HG02981 (cell line): ENCODE measurements around the gene CD80.

Experiments used
- ATAC-seq: cut with Tn5 transposase; IDR thresholded peaks from one replicate; pipeline ENCODE4 v1.9.1; 2021; ENCODE audit warnings: mild to moderate bottlenecking, moderate library complexity; ENCODE audit not compliant: unreplicated experiment

Gene CD80

GRCh38 chr3:119500265-119500664 lies 59.1 kb downstream of the CD80 start:
- ATAC-seq, result no peak

DNA sequence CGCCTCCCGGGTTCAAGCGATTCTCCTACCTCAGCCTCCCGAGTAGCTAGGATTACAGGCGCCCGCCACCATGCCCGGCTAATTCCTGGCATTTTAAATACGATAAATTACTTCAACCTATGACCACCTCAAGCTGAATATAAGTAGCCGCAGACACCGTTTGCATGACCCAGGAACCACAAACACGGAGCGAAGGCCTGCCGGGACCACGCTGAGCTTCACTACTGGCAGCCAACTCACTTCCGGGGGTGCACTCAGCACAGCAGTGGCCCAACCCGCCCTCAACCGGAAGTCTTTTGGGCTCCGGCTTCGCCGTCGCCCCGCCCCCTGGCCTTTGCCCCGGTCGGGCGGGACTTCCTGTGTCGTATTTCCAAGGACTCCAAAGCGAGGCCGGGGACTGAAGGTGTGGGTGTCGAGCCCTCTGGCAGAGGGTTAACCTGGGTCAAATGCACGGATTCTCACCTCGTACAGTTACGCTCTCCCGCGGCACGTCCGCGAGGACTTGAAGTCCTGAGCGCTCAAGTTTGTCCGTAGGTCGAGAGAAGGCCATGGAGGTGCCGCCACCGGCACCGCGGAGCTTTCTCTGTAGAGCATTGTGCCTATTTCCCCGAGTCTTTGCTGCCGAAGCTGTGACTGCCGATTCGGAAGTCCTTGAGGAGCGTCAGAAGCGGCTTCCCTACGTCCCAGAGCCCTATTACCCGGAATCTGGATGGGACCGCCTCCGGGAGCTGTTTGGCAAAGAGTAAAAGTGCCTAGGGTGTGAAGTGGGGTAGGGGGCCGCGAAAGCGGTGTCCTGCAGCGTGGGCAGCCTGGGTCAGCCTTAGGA lies 61.0 kb downstream of the CD80 start, which contains the start of gene TIMMDC1:
TIMMDC1 (plus strand) TSS at position 362 of the 826 bp plus-strand sequence; CDS start at position 549, 187 bp downstream.
- ATAC-seq, result peak; percentile 99

DNA sequence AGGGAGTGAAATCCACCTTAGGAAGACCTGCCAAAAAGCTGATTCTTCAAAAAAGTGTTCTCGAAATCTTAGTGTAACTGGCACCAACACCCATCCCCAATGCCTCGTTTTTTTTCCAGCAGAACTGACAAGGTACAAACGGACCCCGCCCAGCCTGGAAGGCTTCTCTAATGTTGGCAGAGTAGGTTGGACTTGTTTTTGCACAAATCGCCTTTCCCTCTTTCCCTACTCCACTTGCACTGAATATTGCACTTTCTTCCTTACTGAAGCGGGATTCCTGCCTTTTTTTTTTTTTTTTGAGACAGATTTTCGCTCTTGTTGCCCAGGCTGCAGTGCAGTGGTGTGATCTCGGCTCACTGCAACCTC lies 61.6 kb downstream of the CD80 start:
- ATAC-seq, result no peak

- ATAC-seq, result no peak
These were observed 64.8 kb downstream of the CD80 start for GRCh38 chr3:119494597-119494996.

- no peak for ATAC-seq
These were observed 66.6 kb downstream of the CD80 start for GRCh38 chr3:119492810-119493209.

GRCh38 chr3:119492128-119492527 lies 67.3 kb downstream of the CD80 start:
- no peak for ATAC-seq

DNA sequence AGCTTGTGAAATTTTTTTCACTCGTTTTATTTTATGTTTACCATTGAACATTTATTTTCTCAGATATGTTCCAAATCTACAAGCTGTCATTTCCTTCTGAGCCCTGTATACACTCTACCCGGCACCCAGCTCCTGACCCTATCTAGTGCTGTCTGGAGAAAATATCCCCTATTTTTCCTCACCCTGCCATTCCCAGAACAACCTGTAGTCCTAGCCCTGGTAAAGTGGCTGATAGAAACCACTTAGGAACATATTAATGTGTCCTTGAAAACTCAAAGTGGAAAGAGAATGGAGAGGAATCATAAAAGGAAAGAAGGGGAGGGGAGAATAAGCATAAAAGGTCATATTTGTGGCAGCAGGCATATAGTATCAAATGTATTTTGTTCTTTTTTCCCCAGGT lies 69.3 kb downstream of the CD80 start:
- ATAC-seq, result no peak

- ATAC-seq, result no peak
These were observed 73.9 kb downstream of the CD80 start for GRCh38 chr3:119485563-119485962.

DNA sequence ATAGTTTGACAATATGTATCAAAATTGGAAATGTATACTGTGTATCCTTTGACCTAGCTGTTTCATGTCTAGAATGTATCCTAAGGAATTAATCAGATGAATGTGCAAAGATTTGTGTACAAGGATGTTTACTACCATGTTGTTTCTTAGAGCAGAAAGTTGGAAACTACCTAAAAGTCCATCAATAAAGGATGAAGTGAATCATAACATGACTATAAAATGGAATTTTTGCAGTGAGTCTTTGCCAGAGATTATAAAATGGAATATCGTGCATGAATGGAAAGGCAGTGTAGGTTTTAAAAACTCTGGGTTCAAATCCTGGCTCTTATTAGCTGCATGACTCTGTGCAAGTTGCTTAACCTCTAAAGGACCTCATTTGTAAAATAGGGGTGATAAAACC lies 76.3 kb downstream of the CD80 start:
- ATAC-seq, result no peak

DNA sequence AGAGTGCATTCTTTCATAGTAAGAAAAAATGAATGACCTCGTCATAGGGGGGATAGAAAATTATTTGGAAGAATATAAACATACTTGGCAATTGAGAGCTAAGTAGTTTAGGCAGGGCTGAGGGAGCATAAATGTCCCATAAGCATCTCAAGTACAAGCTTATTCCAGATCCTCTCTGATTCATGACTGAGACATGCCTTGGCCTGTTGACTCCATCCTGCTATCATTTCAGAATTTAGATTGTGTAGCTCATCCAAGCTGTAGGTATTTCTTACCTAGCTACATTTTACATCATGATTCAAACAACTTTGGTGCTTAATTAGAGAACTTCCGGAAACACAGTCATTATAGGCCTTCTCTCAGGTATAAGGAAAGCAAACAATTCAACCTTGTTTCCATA lies 78.3 kb downstream of the CD80 start:
- ATAC-seq, result no peak
